ENCODE data around the gene CHST13. TPM values are rescaled to one million over a fixed set of nuclear protein-coding genes. Genes with fewer than 3 reads are reported as not detected.

The CHST13 gene
- total RNA-seq, 1 experiment from 2014 or later, result 0.91 TPM

DNA sequence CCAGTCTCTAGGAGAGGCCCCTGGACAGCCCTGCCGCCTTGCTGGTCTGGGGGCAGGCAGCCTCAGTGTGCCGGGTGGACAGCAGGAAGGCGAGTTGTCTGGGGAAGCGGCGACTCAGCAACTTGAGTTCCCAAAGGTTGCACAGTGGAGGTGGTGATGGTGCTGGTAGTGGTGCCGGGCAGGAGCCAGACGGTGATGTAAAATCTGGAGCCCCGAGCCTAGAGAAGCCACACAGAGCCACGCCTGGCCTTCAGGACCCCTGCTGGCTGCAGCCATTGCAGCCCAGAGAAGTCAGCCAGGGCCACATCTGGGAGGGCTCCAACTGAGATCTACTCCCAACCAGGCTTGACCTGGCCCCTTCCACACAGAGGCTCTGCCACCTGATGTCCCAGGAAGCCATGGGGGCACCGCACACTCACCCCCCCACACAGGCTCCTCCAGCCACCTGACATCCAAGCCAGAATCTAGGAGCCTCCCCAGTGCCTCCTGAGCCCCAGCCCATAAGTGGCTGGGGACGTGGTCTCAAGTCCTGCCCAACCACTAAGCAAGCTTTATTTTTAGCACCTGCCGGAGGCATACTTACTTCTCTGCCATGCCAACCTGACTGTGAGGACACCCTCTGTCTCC is 26.0 kb downstream of the CHST13 start:
- POLR2A ChIA-PET, result no interaction called here
- Histone ChIP-seq H3K9ac (ENCODE audit: low read length) (no peak overlapping the region), H3K9me2 (ENCODE audit: insufficient read depth) (no peaks in the 10 kb centered on the region), H4K20me1 (ENCODE audit: insufficient read depth) (no peaks in the 10 kb centered on the region), H3K36me3 (ENCODE audit: control insufficient read depth in 1 of 2, insufficient read depth in 2 of 2, low read length in 2 of 2) (no peaks in the 10 kb centered on the region), H3K4me1 (ENCODE audit: control insufficient read depth in 1 of 2, insufficient read depth in 2 of 2, low read length in 2 of 2) (peaks cover 0 to 4% of the 10 kb centered on the region in 2 experiments; a peak in 1 of 4 replicates), H3K9me3 (ENCODE audit: control insufficient read depth in 1 of 2, insufficient read depth in 1 of 2, low read depth in 1 of 2, low read length in 2 of 2) (no peaks in the 10 kb centered on the region), H3K4me2 (ENCODE audit: low read length) (no peak overlapping the region), H3K4me3 (replicated peaks in 1 of 2; ENCODE audit: low read depth in 1 of 2, low read length in 2 of 2) (no peak overlapping the region), H2AFZ (ENCODE audit: low read depth, low read length, poor library complexity, severe bottlenecking) (no peak overlapping the region), H3K27me3 (ENCODE audit: insufficient read depth, low read length) (peaks cover 2% of the 10 kb centered on the region; the same call in 1 of the 2 replicates), H3K79me2 (ENCODE audit: insufficient read depth, low read length) (no peaks in the 10 kb centered on the region), H3K27ac (ENCODE audit: low read depth, low read length) (no peak overlapping the region)
- ATAC-seq (no peak; the same call in 1 of the 2 replicates), DNase-seq (ENCODE audit: low read depth, low spot score) (no peak)
- intact Hi-C loops (cut with micrococcal nuclease), result no loop called here
- TF ChIP-seq ZFX (IDR thresholded peaks at IDR 0.05), result no peak
- no peak for TF ChIP-seq JUND (IDR thresholded peaks at IDR 0.05)
- no peak for TF ChIP-seq ATF3 (IDR thresholded peaks at IDR 0.05)
- no peak for TF ChIP-seq YY1 (IDR thresholded peaks at IDR 0.05; ENCODE audit: extremely low read depth, insufficient replicate concordance, low read depth, low read length)
- TF ChIP-seq EGR1 (IDR thresholded peaks at IDR 0.05; ENCODE audit: low read depth), result no peak
- no peak for TF ChIP-seq ZNF274 (IDR thresholded peaks at IDR 0.05; ENCODE audit: low read depth, low read length)
- TF ChIP-seq CTCF (IDR thresholded peaks at IDR 0.05 in 2 of 3, conservative IDR thresholded peaks at IDR 0.05 in 1 of 3; ENCODE audit: borderline replicate concordance in 1 of 3, insufficient read depth in 1 of 3, low read depth in 2 of 3, low read length in 2 of 3), result no peak
- no peak for TF ChIP-seq POLR2AphosphoS5 (IDR thresholded peaks at IDR 0.05; ENCODE audit: low read depth, low read length)
- TF ChIP-seq FOSL1 (IDR thresholded peaks at IDR 0.05; ENCODE audit: low read depth), result no peak
- no peak for TF ChIP-seq REST (IDR thresholded peaks at IDR 0.05; ENCODE audit: low read depth)
- no peak for TF ChIP-seq SP1 (IDR thresholded peaks at IDR 0.05; ENCODE audit: low read depth)
- BruUV-seq (replicated peaks), result no TSS peak
- RAD21 ChIA-PET (ENCODE audit: low non-redundant PET in 1 of 2, low total read pairs in 2 of 2, uncharacterized antibody in 2 of 2, unreplicated experiment in 2 of 2), result no interaction called here
- CTCF ChIA-PET, result no interaction called here

Data from HCT116 (cell line).